Measurements from ENCODE around the gene KRTAP4-9. TPM values are rescaled to one million over a fixed set of nuclear protein-coding genes. Genes with fewer than 3 reads are reported as not detected.
"Not testable (repeated sequence)": the region's sequence is repeated elsewhere in the genome, so short reads cannot be mapped to it uniquely, and the experiment has no call there.

The KRTAP4-9 gene
- total and polyA plus RNA-seq, 2 donors from 2014 or later: not detected

DNA sequence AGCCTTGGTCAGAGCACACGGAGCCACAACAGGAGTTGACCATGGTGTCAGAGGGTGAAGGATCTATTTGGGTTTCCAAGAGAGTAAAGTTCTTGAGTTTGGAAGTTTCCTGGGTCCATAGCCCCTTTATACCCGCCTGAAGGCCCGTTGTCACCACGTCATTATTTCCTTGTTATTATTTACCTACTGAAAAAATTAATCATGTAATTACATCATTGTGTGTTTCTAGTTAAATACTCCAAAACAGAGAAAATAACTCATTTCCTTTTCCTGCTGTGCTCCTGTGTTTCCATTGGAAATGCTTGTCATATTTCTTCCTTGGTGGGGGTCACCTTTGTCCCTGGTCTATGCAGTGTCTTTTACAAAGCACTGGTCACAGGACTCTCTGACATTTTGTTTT lies 7.1 kb upstream of the KRTAP4-9 start, which contains the start of gene KRTAP4-8:
Gene KRTAP4-8 (minus strand): TSS at position 101 of the 400 bp plus-strand sequence. CDS start 58 bp downstream, at position 43.
- Histone ChIP-seq H3K4me1 (ENCODE audit: control insufficient read depth in 2 of 3, insufficient read depth in 2 of 3, low read depth in 1 of 3, low read length in 3 of 3) (no peaks in the 10 kb centered on the region), H3K9me3 (ENCODE audit: control insufficient read depth in 2 of 3, insufficient read depth in 1 of 3, low read length in 3 of 3) (no peaks in the 10 kb centered on the region), H3K27ac (ENCODE audit: low read depth in 2 of 2, low read length in 2 of 2) (no peak within 1 kb of the TSS), H3K4me3 (ENCODE audit: low read length in 3 of 3) (no peak within 1 kb of the TSS), H3K36me3 (ENCODE audit: control insufficient read depth in 2 of 3, insufficient read depth in 3 of 3, low read length in 3 of 3) (no peaks in the 10 kb centered on the region), H3K9ac (ENCODE audit: low read length in 3 of 3) (no peak within 1 kb of the TSS), H3K27me3 (ENCODE audit: control insufficient read depth, insufficient read depth, low read length) (no peaks in the 10 kb centered on the region)
- intact Hi-C loops (cut with DNase I): no loop called here
- TF ChIP-seq, protein P1, sequence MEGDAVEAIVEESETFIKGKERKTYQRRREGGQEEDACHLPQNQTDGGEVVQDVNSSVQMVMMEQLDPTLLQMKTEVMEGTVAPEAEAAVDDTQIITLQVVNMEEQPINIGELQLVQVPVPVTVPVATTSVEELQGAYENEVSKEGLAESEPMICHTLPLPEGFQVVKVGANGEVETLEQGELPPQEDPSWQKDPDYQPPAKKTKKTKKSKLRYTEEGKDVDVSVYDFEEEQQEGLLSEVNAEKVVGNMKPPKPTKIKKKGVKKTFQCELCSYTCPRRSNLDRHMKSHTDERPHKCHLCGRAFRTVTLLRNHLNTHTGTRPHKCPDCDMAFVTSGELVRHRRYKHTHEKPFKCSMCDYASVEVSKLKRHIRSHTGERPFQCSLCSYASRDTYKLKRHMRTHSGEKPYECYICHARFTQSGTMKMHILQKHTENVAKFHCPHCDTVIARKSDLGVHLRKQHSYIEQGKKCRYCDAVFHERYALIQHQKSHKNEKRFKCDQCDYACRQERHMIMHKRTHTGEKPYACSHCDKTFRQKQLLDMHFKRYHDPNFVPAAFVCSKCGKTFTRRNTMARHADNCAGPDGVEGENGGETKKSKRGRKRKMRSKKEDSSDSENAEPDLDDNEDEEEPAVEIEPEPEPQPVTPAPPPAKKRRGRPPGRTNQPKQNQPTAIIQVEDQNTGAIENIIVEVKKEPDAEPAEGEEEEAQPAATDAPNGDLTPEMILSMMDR (IDR thresholded peaks at IDR 0.05; ENCODE audit: borderline replicate concordance, extremely low read depth, insufficient read depth): no peak
- FAIRE-seq (no peak), DNase-seq (no peak)

GRCh38 chr17:41098481-41098880 lies 6.7 kb upstream of the KRTAP4-9 start:
- no peaks in the 10 kb centered on the region for H3K36me3 ChIP-seq (ENCODE audit: control insufficient read depth in 2 of 3, insufficient read depth in 3 of 3, low read length in 3 of 3)
- DNase-seq (no peak), FAIRE-seq (no peak)
- no peak overlapping the region for H3K4me3 ChIP-seq (ENCODE audit: low read length in 3 of 3)
- intact Hi-C loops (cut with DNase I): no loop called here
- H3K4me1 ChIP-seq (ENCODE audit: control insufficient read depth in 2 of 3, insufficient read depth in 2 of 3, low read depth in 1 of 3, low read length in 3 of 3): no peaks in the 10 kb centered on the region
- H3K9me3 ChIP-seq (ENCODE audit: control insufficient read depth in 2 of 3, insufficient read depth in 1 of 3, low read length in 3 of 3): no peaks in the 10 kb centered on the region
- H3K27me3 ChIP-seq (ENCODE audit: control insufficient read depth, insufficient read depth, low read length): no peaks in the 10 kb centered on the region
- no peak overlapping the region for H3K27ac ChIP-seq (ENCODE audit: low read depth in 2 of 2, low read length in 2 of 2)
- TF ChIP-seq, protein P1 (IDR thresholded peaks at IDR 0.05; ENCODE audit: borderline replicate concordance, extremely low read depth, insufficient read depth): no peak
- no peak overlapping the region for H3K9ac ChIP-seq (ENCODE audit: low read length in 3 of 3)

DNA sequence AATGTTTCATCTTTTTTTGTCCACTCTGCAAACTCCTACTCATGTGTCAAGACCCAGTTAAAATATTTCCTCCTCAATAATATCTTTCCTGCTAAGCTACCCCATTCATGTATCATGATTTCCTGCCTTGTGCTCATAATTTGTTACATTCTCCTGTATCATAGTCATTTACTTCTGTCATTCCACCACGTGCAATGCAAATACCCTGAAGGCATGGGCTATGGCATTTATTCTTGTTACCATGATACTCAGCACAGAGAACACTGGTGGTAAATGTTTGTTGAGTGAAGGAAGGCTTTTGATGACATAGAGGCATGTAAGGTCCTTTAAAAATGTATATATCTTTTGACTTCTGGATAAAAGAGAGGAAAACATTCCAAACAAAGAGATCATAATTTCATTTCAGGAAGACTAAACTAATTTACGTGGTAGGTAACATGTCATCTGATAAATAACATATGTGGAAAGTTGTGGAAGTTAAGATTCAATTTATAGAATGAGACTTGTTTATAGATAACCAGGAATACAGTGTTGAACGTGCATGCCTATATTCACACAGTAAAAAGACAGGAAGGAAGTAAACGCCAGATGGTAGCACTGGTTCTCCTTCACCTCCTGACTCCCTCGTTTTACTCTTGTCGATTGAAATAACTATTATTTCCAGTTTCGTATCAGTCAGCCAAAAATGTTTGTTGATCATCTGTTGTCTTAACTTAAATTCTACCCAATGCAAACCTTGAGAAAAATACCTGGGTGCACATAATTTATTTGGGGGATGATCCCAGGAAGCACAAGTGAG lies 5.3 kb upstream of the KRTAP4-9 start:
- FAIRE-seq; H3K9me3 ChIP-seq (ENCODE audit: control insufficient read depth in 2 of 3, insufficient read depth in 1 of 3, low read length in 3 of 3); intact Hi-C loops (cut with DNase I); H3K9ac ChIP-seq (ENCODE audit: low read length in 3 of 3); H3K27me3 ChIP-seq (ENCODE audit: control insufficient read depth, insufficient read depth, low read length); H3K4me1 ChIP-seq (ENCODE audit: control insufficient read depth in 2 of 3, insufficient read depth in 2 of 3, low read depth in 1 of 3, low read length in 3 of 3); H3K36me3 ChIP-seq (ENCODE audit: control insufficient read depth in 2 of 3, insufficient read depth in 3 of 3, low read length in 3 of 3); H3K27ac ChIP-seq (ENCODE audit: low read depth in 2 of 2, low read length in 2 of 2); DNase-seq; H3K4me3 ChIP-seq (ENCODE audit: low read length in 3 of 3): not testable (repeated sequence)

- intact Hi-C loops (cut with DNase I): no loop called here
- no peak for FAIRE-seq
Measured at GRCh38 chr17:41101586-41102259, 3.5 kb upstream of the KRTAP4-9 start, which contains the start of gene KRTAP4-16. TSS of gene KRTAP4-16 (minus strand) at chr17:41102209. CDS start at chr17:41102209, 0 bp downstream.

More at GRCh38 chr17:41101586-41102259, 3.5 kb upstream of the KRTAP4-9 start, which contains the start of gene KRTAP4-16:
- Histone ChIP-seq H3K27me3 (ENCODE audit: control insufficient read depth, insufficient read depth, low read length) (no peaks in the 10 kb centered on the region), H3K27ac (ENCODE audit: low read depth in 2 of 2, low read length in 2 of 2) (no peak within 1 kb of the TSS), H3K9ac (ENCODE audit: low read length in 3 of 3) (no peak within 1 kb of the TSS), H3K36me3 (ENCODE audit: control insufficient read depth in 2 of 3, insufficient read depth in 3 of 3, low read length in 3 of 3) (no peaks in the 10 kb centered on the region), H3K4me1 (ENCODE audit: control insufficient read depth in 2 of 3, insufficient read depth in 2 of 3, low read depth in 1 of 3, low read length in 3 of 3) (no peaks in the 10 kb centered on the region), H3K9me3 (ENCODE audit: control insufficient read depth in 2 of 3, insufficient read depth in 1 of 3, low read length in 3 of 3) (no peaks in the 10 kb centered on the region), H3K4me3 (ENCODE audit: low read length in 3 of 3) (no peak within 1 kb of the TSS)
- TF ChIP-seq, protein P1 (IDR thresholded peaks at IDR 0.05; ENCODE audit: borderline replicate concordance, extremely low read depth, insufficient read depth): no peak
- no peak for DNase-seq

All from kidney (tissue), 14 donors.